Liver (tissue), 5 donors: ENCODE results near the gene TRPC1. TPM values are rescaled to one million over a fixed set of nuclear protein-coding genes. Genes with fewer than 3 reads are reported as not detected.

Experiments used
- polyA plus RNA-seq, 2 donors: library from polyadenylated mRNA; stranded (reverse) in 1 of 2; unstranded in 1 of 2; fragments of 200-250 nt in 1 of 2; fragments of >200 nt in 1 of 2; fragmentation: Nextera tagmentation in 1 of 2; extraction: Ambion mirVana in 1 of 2; gene quantifications; one replicate each; pipeline versions ENCODE4 v1.2.1 to v1.2.3, GENCODE V29; 2013 to 2015
- small RNA-seq: library from RNA; depleted of rRNA; stranded (forward); fragments of <200 nt; gene quantifications from one replicate; pipeline ENCODE3, GENCODE V24; 2014
- total RNA-seq, 2 donors: library from RNA; depleted of rRNA; stranded (reverse); fragments of >200 nt; gene quantifications; one replicate each; pipeline ENCODE4 v1.2.3, GENCODE V29; 2014
- donor health status: healthy.
- donor health status: healthy.
- donor health status: healthy.

Gene TRPC1
- total and polyA plus RNA-seq, 4 donors, result 0.15 to 4.7 (median 1.6) TPM

Small RNA genes within 50 kb of the gene (small RNA-seq; reads per million reads assigned to genes)
- not detected for gene RNU7-47P

Other genes starting within 250 kb of the TRPC1 start
- gene ATR, start 145.3 kb upstream of the TRPC1 start, total RNA-seq, result 10 to 100 TPM in 1 of 2 donors, 1 to 10 TPM in 1; 9.6 to 21.5 TPM
- gene ATR, start 145.3 kb upstream of the TRPC1 start, polyA plus RNA-seq, result 10 to 100 TPM in 1 of 2 donors, 1 to 10 TPM in 1; 5.0 to 14.5 TPM
- 10 to 100 TPM; 12.2 to 21.9 TPM for gene PLS1, start 127.6 kb upstream of the TRPC1 start, total RNA-seq
- gene PLS1, start 127.6 kb upstream of the TRPC1 start, polyA plus RNA-seq, result 1 to 10 TPM; 7.2 to 7.9 TPM
- 10 to 100 TPM; 16.1 to 17.2 TPM for gene PCOLCE2, start 165.0 kb downstream of the TRPC1 start, total RNA-seq
- gene PCOLCE2, start 165.0 kb downstream of the TRPC1 start, polyA plus RNA-seq, result 10 to 100 TPM in 1 of 2 donors, 1 to 10 TPM in 1; 9.1 to 10.4 TPM
- gene PAQR9, start 239.6 kb downstream of the TRPC1 start, total RNA-seq, result 10 to 100 TPM; 15.4 to 24.3 TPM
- 1 to 10 TPM; 3.6 to 9.8 TPM for gene PAQR9, start 239.6 kb downstream of the TRPC1 start, polyA plus RNA-seq